DMS114 treated with DMSO at 0.1 percent for 48 hours (cell line): ENCODE data around the gene CD59.
"Not testable (repeated sequence)": the region's sequence is repeated elsewhere in the genome, so short reads cannot be mapped to it uniquely, and the experiment has no call there.

Source experiments
- DNase-seq: peaks from one replicate; lab custom pipeline; 2025; ENCODE audit not compliant: unreplicated experiment; lab: John Stamatoyannopoulos, UW

CD59 gene

GRCh38 chr11:33668951-33669596, 67.1 kb downstream of the CD59 start:
- DNase-seq = no peak

GRCh38 chr11:33668468-33668825, 67.8 kb downstream of the CD59 start:
- no peak for DNase-seq

- DNase-seq = no peak
Measured at GRCh38 chr11:33667819-33668467, 68.3 kb downstream of the CD59 start.

DNA sequence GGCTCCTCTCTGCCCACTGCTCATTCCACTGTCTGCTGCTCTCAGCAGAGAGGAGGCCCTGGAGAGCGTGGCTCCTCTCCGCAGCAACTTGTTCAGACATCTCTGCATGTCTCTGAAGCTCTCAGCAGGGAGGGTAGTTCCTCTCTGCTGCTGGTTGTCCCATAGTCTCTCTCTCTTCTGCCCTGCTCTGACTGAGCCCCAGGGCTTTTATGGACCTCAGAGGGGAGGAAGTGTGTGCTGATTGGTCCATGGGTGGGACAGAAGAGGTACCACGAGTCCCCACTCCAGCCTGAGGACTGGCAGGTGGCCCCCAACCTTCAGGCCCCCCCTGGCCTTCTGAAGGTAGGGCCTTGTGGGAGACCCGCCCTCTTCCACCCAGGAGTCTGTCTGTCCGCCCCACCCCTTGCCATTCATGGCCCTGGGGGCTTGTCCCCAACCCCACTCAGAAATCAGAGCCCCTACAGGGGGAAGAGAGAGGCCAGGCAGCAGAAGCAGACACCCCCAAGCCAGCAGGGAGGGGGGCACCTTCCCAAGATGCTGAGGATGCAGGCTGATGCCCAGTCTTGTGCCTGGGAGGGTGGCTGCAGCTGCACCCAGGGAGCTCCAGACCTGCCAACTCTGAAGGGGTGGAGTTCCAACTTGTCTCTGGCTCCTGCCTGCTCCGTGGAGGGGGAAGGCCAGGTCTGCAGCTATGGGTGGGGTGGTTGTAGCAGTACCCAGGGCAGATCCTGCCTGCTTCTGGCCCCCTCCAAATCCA, 70.7 kb downstream of the CD59 start:
- no peak for DNase-seq

DNA sequence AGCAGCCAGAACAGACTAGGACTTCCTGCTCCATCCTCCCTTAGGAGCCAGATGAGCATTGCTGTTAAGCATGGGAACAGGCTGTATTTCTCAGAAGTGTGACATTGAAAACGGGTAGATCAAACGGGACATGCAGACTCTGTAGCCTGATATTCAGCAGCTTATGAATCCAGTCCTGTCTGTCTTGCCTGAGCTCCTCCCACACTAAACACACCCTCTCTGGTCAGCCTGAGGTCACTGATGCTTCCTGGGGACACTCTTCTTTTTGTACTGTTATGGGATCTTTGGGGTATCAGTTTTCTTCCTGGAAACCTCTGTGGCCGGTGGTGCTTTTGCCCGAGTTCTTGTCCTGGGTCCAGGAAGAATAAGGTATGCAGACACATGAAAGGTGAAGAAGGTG, 71.4 kb downstream of the CD59 start:
- no peak for DNase-seq

DNA sequence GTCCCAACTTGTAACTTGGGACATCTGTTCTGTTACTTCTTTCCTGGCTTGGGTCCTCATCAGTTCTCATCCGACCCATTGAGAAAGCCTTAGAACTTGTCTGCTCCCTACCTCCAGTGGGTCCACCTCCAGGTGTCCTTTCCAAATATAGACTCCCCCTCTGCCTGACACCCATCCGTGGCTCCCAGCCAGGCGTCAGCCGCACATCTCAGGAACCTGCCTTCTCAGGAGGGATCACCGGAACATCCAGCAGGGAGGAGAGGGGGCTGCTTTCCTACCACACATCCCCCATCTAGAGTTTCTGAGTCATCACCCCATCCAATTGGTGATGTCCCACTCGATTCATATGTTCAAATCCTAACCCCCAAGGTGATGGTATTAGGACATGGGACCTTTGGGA, 72.1 kb downstream of the CD59 start:
- DNase-seq = no peak

GRCh38 chr11:33663121-33663520, 73.1 kb downstream of the CD59 start:
- DNase-seq = no peak

GRCh38 chr11:33661526-33661925, 74.7 kb downstream of the CD59 start:
- not testable (repeated sequence) for DNase-seq

DNA sequence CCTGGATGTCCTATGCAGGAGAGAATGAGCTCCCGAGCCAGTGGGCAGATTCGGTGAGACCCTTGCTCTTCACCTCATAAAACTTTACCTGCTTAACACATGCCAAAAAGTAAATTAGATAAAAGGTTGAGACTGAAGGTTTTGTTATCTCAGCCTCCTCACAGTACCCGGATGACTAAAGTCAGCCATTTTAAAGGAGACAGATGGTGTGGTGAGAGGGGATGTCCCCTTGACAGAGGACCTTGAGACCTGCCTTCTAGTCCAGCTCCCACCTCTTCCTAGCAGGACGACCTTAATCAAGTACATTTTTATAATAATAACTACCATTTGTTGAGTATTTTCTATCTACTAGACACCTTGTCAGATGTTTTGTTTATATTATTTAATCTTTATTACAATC, 75.3 kb downstream of the CD59 start:
- DNase-seq = no peak

DNA sequence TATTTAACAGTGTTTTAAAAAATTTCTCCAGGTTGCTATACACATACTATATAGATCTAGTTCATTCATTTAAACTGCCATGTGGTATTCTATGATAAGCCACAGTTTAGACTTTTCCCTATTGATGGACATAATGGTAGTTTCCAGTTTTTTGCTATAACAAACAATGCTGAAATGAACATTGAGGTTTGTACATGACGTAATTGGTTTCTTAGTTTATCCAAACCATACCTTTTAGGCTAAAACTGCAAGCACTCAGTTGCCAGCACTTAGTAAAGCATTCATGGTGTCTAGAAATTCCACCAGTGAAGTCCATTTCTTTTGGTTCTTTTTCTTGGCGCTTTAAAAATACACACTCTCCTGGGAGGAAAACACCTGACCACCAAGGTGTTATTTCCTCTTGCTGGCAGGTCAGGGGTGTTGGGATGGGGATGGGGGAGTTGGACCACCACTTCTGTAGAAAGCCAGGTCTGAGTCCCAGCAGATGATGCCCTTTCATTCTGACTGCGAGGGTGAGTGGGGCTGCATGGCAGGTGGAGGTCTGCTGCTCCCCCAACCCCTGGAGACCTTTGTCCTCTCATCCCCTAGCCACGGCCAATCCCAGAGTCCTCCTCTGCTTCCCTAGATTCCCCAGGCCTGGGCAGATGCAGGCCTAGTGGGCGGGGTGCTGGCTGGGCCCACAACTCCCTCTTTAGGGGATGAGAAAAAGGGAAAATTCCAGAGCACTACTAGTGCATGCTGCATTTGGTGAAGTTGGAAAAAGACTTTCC, 76.7 kb downstream of the CD59 start:
- DNase-seq = no peak

DNA sequence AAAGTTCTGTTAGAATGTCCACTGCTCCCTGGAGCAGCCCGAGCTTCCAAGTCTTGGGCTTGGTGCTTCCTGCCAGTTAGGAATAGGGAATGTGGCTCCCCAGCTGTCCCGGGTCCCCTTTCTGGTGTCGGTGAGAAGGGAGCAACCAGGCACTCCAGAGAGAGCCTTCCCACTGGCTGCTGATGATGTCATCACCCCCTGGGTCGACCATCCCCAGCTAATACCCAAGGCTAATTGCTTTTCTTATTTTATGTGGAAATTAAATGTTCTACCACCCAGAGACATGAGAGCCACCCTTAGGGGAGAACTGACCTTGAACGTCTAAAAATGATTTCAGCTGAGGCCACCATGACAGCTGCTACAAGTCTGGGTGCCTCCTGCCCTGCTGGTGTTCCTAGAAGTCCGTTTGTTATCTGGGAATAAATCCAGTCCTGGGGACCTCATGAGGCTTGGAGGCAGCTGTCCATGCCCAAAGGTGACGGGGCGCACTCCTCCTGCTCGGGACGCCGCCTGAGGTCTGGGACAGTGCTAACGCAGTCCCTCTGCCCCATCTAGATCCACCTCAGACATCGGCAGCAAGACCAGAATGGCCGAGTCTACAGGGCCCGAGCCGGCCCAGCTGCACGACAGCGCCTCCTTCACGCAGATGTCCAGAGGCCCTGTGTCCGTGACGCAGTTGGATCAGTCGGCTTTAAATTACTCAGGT, 77.9 kb downstream of the CD59 start:
- DNase-seq = no peak

- no peak for DNase-seq
Measured at GRCh38 chr11:33657757-33658156, 78.5 kb downstream of the CD59 start.

DNA sequence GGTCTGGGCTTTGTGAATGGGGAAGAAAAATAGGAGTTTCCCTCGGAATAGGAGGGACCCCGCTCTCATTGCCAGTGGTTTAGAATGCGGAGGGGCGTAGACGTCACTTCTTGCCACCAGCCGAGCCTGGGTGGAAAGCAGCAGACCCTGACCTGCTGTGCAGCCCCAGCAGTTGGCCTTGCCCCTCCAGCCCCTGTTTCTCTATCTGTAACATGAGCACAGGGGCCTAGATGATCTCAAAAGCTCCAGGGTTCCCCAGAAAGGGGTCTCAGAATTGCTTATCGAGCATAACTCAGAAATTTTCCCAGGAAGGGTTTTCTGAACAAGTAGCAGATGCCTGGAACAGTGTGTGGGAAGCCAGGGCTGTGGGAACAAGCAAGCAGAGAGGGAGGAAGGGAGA, 79.5 kb downstream of the CD59 start:
- no peak for DNase-seq

DNA sequence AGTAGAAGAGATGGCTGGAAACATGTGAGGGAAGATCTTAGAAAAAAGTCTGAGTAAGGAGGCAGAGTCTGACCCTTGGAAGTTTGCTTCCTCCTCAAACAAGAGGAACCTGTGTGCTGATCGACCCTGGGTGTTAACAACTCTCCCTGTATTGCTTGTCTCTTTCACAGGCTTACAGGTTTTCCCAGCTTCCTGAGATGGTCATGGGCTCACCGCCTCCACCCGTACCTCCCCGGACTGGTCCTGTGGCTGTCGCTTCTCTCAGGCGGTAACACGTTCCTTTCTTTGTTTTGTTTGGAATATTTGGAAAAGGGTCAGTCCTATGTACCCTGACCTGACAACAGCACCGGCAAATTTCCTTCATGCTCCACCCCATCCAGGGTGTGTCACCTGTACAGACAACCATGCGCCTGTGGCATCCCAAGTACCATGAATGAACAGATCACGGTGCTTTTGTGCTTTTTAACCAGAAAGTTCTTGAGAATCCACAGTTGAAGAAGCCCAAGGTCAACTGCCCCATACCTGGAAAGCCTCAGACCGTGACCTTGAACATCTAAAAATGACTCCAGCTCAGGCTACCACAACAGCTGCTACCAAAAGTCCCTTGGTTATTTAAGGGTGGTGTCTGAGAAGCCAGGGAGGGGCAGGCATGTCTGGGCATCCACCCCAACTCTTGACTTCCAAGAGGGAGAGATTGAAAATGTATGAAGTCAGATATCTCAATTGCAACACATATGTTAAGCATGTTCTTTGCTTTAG, 80.2 kb downstream of the CD59 start:
- DNase-seq = no peak

GRCh38 chr11:33654594-33654993, 81.6 kb downstream of the CD59 start:
- no peak for DNase-seq
